Activated CD4-positive, alpha-beta memory T cell treated with anti-CD3 and anti-CD28 coated beads, Interleukin-2, amount 10 ng/mL, durations not matched to agents 7 days and 5 days (primary cell): ENCODE results near the gene DGUOK. TPM values are rescaled to one million over a fixed set of nuclear protein-coding genes. Genes with fewer than 3 reads are reported as not detected.
A peak's percentile ranks its signal among the peaks of the same experiment; 100 is the strongest.

Experiments used
- CTCF ChIA-PET: fragments of 350-600 bp; sonication (Branson Sonifier 250); formaldehyde crosslinking; loops from one replicate; lab custom pipeline; 2021; ENCODE audit warnings: antibody characterized with exemption, inconsistent platforms; lab: Charles Lee
- POLR2A ChIA-PET: fragments of 350-600 bp; sonication (Branson Sonifier 250); formaldehyde crosslinking; loops from one replicate; lab custom pipeline; 2021; ENCODE audit warnings: antibody characterized with exemption; lab: Charles Lee
- DNase-seq: peaks from one replicate; pipeline ENCODE4 v3.0.0-alpha.2; 2020
- H3K27ac Mint-ChIP-seq: one replicate; pipeline ENCODE4 v1.8.0; 2021; ENCODE audit warnings: mild to moderate bottlenecking, mixed read lengths
- H3K27me3 Mint-ChIP-seq: one replicate; pipeline ENCODE4 v1.8.0; 2021; ENCODE audit warnings: mixed read lengths
- H3K36me3 Mint-ChIP-seq: one replicate; pipeline ENCODE4 v1.8.0; 2021; ENCODE audit warnings: low read depth, mixed read lengths
- H3K4me1 Mint-ChIP-seq: one replicate; pipeline ENCODE4 v1.8.0; 2021; ENCODE audit warnings: mixed read lengths
- H3K4me3 Mint-ChIP-seq: one replicate; pipeline ENCODE4 v1.8.0; 2021; ENCODE audit warnings: mild to moderate bottlenecking, mixed read lengths
- H3K9me3 Mint-ChIP-seq: one replicate; pipeline ENCODE4 v1.8.0; 2021; ENCODE audit warnings: mixed read lengths
- total RNA-seq, 2 experiments: library from RNA; stranded (reverse); gene quantifications; one replicate each; pipeline ENCODE4 v1.2.3, GENCODE V29; 2021

Gene DGUOK
- total RNA-seq, 2 experiments from 2014 or later: 75.6 to 76.3 TPM

- ChIA-PET CTCF (interaction anchor here (0.6 to 1.9 kb wide), 7 partner anchors 13 to 178 kb away, joined by 3 to 8 read pairs (median 5); partner anchors contain the start of gene STAMBP), POLR2A (interaction anchor here (0.6 to 3.6 kb wide), 6 partner anchors 15 to 174 kb away, joined by 3 to 16 read pairs (median 4); partner anchors contain the start of genes DGUOK and STAMBP)
- peaks cover 44% of the 10 kb centered on the region for H3K4me1 Mint-ChIP-seq
- H3K27me3 Mint-ChIP-seq: peaks cover 2% of the 10 kb centered on the region
- peaks cover 6% of the 10 kb centered on the region for H3K36me3 Mint-ChIP-seq
- H3K4me3 Mint-ChIP-seq: peak overlapping the region; percentile 60
- H3K9me3 Mint-ChIP-seq: no peaks in the 10 kb centered on the region
- DNase-seq: no peak
- H3K27ac Mint-ChIP-seq: no peak overlapping the region
Measured at GRCh38 chr2:74001781-74002504, 75.3 kb downstream of the DGUOK start.

DNA sequence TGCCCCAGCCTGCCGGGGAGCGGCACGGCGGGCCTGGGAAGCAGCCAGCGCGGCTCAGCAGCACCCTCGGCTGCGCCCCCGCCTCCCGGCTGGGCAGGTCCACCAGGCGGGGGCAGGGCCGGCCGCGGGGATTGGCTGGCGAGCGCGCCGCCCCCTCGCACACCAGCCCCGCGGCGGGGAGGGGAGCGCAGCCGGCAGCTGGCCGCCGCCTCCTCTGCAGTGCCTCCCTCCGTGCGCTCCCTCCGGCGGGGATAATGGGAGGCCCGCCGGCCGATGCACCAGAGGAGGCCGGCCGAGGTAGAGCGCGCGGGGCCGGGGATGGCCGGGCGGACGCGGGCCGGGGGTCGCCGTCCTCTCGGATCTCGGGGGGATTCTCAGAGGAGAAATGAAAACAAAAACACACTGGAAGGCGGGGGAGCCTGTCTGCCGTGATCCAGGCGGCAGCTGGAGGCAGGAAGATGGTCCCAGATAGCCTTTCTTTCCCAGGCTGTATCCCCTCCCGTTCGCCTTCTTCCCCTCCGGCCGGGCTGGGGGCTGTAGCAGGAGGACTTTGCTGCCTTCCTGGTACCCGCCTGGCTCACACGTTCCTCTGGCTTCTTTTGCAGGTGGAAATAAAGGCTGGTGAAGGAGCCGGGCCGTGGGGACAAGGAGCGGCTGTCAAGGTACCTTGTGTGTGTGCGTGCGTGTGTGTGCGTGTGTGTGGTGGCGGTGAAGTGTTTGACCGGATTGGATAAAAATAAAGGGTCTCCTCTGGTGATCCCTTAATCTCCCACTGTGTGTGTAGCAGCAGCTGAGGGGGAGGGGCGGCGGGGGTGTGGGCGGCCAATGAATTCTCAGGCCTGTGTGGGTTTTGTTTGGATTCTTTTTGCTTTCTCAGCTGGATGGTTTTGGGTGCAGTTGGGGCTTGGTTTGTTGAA is 76.1 kb downstream of the DGUOK start:
- peaks cover 2% of the 10 kb centered on the region for H3K27me3 Mint-ChIP-seq
- POLR2A ChIA-PET: interaction anchor here (0.6 to 3.6 kb wide), 6 partner anchors 9 to 197 kb away, joined by 3 to 16 read pairs (median 4); partner anchors contain the start of gene DGUOK

DNA sequence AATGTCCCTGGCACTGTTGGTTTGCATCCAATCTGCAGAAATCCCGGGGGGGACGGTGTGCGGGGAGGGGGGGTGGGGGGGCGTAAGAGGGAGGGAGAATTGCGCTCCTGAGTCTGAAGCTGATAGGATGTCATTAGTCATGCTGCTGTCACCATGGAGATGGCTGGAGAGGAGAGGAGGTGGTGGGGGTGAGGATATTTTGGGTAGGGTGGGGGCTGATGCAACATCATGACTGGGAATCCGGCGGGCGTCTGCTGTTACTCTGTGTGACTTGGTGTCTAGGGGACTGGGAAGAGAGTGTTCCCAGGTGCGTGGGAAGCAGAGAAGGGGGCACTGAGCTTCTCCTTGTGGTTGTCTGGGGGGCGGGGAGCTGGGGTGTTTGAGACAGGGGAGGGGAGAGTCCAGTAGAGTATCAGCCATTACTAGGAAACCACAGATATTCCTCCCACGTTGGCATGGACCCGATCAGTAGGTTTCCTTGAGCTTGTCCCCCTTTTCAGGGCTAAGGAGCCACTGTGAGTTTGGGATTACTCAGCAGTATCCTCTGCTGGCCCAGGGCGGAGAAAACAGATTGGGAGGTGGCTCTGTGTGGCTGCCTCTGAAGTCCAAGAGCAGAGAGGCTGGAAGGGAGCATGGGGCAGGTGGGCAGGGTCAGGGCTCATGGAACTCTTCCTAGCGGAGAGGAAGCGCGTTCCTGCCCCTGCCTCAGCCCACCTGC is 77.0 kb downstream of the DGUOK start:
- CTCF ChIA-PET: interaction anchor here (0.7 to 1.8 kb wide), 2 partner anchors 175 to 176 kb away, joined by 4 to 8 read pairs; no protein-coding TSS in a partner anchor
- peaks cover 2% of the 10 kb centered on the region for H3K27me3 Mint-ChIP-seq
- H3K36me3 Mint-ChIP-seq: peaks cover 6% of the 10 kb centered on the region
- POLR2A ChIA-PET: interaction anchor here (0.7 to 2.3 kb wide), 2 partner anchors 10 to 196 kb away, joined by 3 to 5 read pairs; no protein-coding TSS in a partner anchor
- H3K4me3 Mint-ChIP-seq: no peak overlapping the region
- H3K27ac Mint-ChIP-seq: no peak overlapping the region
- no peak for DNase-seq
- H3K9me3 Mint-ChIP-seq: no peaks in the 10 kb centered on the region
- peaks cover 29% of the 10 kb centered on the region for H3K4me1 Mint-ChIP-seq

More for the DNA sequence above, 76.1 kb downstream of the DGUOK start:
- no peaks in the 10 kb centered on the region for H3K9me3 Mint-ChIP-seq
- H3K27ac Mint-ChIP-seq: no peak overlapping the region
- H3K4me1 Mint-ChIP-seq: peaks cover 37% of the 10 kb centered on the region
- peak; percentile 80 for DNase-seq
- peaks cover 6% of the 10 kb centered on the region for H3K36me3 Mint-ChIP-seq
- H3K4me3 Mint-ChIP-seq: peak overlapping the region; percentile 77
- CTCF ChIA-PET: interaction anchor here (0.7 to 1.8 kb wide), 4 partner anchors 17 to 175 kb away, joined by 3 to 8 read pairs (median 4); no protein-coding TSS in a partner anchor

GRCh38 chr2:74004212-74005182 is 77.8 kb downstream of the DGUOK start:
- Mint-ChIP-seq H3K27ac (no peak overlapping the region), H3K27me3 (peaks cover 2% of the 10 kb centered on the region), H3K9me3 (no peaks in the 10 kb centered on the region), H3K4me3 (no peak overlapping the region), H3K36me3 (peaks cover 6% of the 10 kb centered on the region), H3K4me1 (peaks cover 23% of the 10 kb centered on the region)
- ChIA-PET POLR2A (interaction anchor here (1.6 to 2.3 kb wide), 2 partner anchors 18 to 195 kb away, joined by 4 to 5 read pairs; no protein-coding TSS in a partner anchor), CTCF (interaction anchor here (0.7 to 1.2 kb wide), 2 partner anchors 28 to 116 kb away, joined by 3 read pairs; no protein-coding TSS in a partner anchor)
- DNase-seq: no peak

GRCh38 chr2:74005786-74006185 is 79.1 kb downstream of the DGUOK start:
- no peaks in the 10 kb centered on the region for H3K9me3 Mint-ChIP-seq
- DNase-seq: no peak
- no peak overlapping the region for H3K27ac Mint-ChIP-seq
- no peak overlapping the region for H3K4me3 Mint-ChIP-seq
- POLR2A ChIA-PET: interaction anchor here (1.6 to 3.0 kb wide), 2 partner anchors 19 to 79 kb away, joined by 4 to 8 read pairs; partner anchors contain the start of gene DGUOK
- H3K27me3 Mint-ChIP-seq: peaks cover 2% of the 10 kb centered on the region
- CTCF ChIA-PET: interaction anchor here (1.2 kb wide), 1 partner anchor 114 kb away, joined by 3 read pairs; no protein-coding TSS in a partner anchor
- peaks cover 6% of the 10 kb centered on the region for H3K36me3 Mint-ChIP-seq
- H3K4me1 Mint-ChIP-seq: peaks cover 22% of the 10 kb centered on the region

GRCh38 chr2:74006459-74006858 is 79.8 kb downstream of the DGUOK start:
- no peak for DNase-seq
- Mint-ChIP-seq H3K27ac (no peak overlapping the region), H3K36me3 (peaks cover 6% of the 10 kb centered on the region), H3K9me3 (no peaks in the 10 kb centered on the region), H3K27me3 (no peaks in the 10 kb centered on the region), H3K4me1 (peaks cover 19% of the 10 kb centered on the region), H3K4me3 (no peak overlapping the region)
- CTCF ChIA-PET: no interaction called here
- POLR2A ChIA-PET: interaction anchor here (1.2 to 3.0 kb wide), 2 partner anchors 26 to 80 kb away, joined by 4 to 8 read pairs; partner anchors contain the start of gene DGUOK

GRCh38 chr2:74007121-74007520 is 80.4 kb downstream of the DGUOK start:
- Mint-ChIP-seq H3K4me3 (no peak overlapping the region), H3K27ac (no peak overlapping the region), H3K27me3 (no peaks in the 10 kb centered on the region), H3K9me3 (no peaks in the 10 kb centered on the region), H3K36me3 (peaks cover 6% of the 10 kb centered on the region), H3K4me1 (peaks cover 13% of the 10 kb centered on the region)
- DNase-seq: no peak
- POLR2A ChIA-PET: interaction anchor here (1.2 to 3.0 kb wide), 2 partner anchors 25 to 80 kb away, joined by 4 to 8 read pairs; partner anchors contain the start of gene DGUOK
- CTCF ChIA-PET: no interaction called here

DNA sequence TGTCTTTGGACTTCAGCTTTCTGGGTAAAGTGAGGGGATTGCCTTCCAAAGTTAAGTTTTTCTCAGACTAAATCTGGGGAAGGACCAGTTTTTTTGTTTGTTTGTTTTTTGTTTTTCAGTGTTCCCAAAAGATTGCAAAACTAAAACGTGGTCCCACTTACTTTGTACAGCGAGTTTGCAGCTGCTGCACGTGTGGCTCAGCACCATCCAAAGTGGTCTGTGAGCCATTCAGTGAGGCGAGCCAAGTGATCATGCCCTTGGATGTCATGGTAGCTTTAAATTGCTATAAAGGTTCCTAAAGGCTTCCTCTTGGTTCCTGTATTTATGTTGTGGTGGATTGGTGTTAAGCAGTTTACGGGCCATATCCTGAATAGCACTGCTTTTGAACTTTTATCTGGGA is 81.0 kb downstream of the DGUOK start:
- Mint-ChIP-seq H3K4me1 (peaks cover 12% of the 10 kb centered on the region), H3K36me3 (peaks cover 6% of the 10 kb centered on the region), H3K9me3 (no peaks in the 10 kb centered on the region), H3K4me3 (no peak overlapping the region), H3K27ac (no peak overlapping the region), H3K27me3 (no peaks in the 10 kb centered on the region)
- no peak for DNase-seq
- POLR2A ChIA-PET: interaction anchor here (1.2 to 3.0 kb wide), 2 partner anchors 25 to 81 kb away, joined by 4 to 8 read pairs; partner anchors contain the start of gene DGUOK
- CTCF ChIA-PET: no interaction called here

Other genes starting within 250 kb of the DGUOK start
- gene TPRKB, start 189.5 kb upstream of the DGUOK start, total RNA-seq: 10 to 100 TPM; 32.9 TPM
- 10 to 100 TPM; 29.6 to 30.7 TPM for gene DUSP11, start 146.8 kb upstream of the DGUOK start, total RNA-seq
- not detected for gene C2orf78, start 142.7 kb upstream of the DGUOK start, total RNA-seq
- 10 to 100 TPM; 51.1 to 51.2 TPM for gene STAMBP, start 97.9 kb upstream of the DGUOK start, total RNA-seq
- not detected for gene ACTG2, start 33.9 kb upstream of the DGUOK start, total RNA-seq
- gene TET3, start 58.0 kb downstream of the DGUOK start, total RNA-seq: 10 to 100 TPM; 10.1 to 10.7 TPM
- gene BOLA3, start 221.0 kb downstream of the DGUOK start, total RNA-seq: 10 to 100 TPM; 46.5 to 55.4 TPM